Measurements from ENCODE around the gene INCA1. TPM values are rescaled to one million over a fixed set of nuclear protein-coding genes. Genes with fewer than 3 reads are reported as not detected.

INCA1 gene, protein sequence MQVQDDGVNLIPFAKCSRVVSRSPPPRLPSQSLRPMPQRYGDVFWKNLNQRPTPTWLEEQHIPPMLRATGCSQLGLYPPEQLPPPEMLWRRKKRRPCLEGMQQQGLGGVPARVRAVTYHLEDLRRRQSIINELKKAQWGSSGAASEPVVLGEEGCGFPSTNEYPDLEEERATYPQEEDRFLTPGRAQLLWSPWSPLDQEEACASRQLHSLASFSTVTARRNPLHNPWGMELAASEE
- total RNA-seq: 10 to 100 TPM; 32.6 to 53.0 TPM
- polyA plus RNA-seq (ENCODE audit: insufficient read depth, low read depth, low replicate concordance): 64.4 TPM
- long read RNA-seq, donor 1, partial matches to known transcripts: 108 of 108 reads
- long read RNA-seq, donor 1, other reads (novel, unspliced or antisense): 0 of 108 reads
- long read RNA-seq, donor 2: 0 reads

DNA sequence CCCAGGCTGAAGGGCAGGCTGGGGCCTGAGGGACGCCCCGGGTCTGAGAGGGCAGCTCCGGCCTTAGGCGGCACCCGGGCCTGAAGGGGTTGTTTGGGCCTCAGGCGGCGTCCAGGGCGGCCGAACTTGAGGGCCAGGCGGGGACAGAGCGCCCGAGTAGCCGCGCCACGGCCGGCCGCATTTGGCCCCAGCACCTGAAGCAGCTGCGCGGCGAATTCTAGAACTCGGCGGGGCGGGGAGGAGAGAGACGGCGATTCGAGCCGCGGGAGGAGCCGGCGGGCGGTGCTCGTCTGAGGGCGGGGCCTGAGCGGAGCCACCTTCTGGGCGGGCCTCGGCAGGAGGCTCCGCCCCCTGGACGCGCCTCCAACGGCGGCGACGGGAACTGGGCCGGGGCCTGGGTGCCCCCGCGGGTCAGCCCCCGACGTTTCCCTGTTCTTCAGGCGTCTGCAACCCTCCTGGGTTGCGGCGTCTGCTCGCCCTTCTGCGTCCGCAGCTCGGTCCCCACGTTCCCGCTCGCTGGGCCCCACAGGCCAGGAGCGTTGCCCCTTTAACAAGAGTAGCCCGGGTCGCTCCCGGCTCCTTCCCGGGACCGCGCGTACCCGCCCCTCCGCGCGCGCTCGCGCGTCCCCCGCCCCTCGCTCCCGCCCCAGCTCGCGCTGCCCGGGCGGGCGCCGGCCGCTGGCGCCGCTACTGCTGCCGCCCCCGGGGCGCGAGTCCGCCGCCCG, at the start of gene INCA1, which contains the start of gene KIF1C:
Gene INCA1, minus strand, starts transcription at position 221 of the 725 bp plus-strand sequence. CDS start 3,085 bp downstream, outside the sequence.
Gene KIF1C, plus strand, starts transcription at position 649 of the 725 bp plus-strand sequence. CDS start 2,297 bp downstream, outside the sequence.
- intact Hi-C loops (cut with DNase I; ENCODE audit: low total_unique reads): no loop called here
- 0% methylated on average over 10 to 37 of the region's 93 CpGs for WGBS, 2 donors

DNA sequence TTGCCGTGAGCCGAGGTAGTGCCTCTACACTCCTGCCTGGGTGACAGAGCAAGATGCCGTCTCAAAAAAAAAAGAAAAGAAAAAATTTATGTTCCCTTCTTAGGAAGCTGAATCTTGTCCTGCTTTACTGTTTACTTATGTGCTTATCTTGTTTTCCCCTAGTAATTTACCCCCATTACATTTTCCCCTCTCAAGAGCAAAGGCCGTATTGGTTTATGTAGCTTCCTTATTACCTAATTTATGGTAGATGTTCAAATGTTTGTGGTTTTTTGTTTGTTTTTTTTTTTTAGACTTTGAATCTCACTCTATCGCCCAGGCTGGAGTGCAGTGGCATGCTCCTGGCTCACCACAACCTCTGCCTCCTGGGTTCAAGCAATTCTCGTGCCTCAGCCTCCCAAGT, 48.2 kb upstream of the INCA1 start:
- no peak for DNase-seq
- intact Hi-C loops (cut with DNase I; ENCODE audit: low total_unique reads): no loop called here
- no peaks in the 10 kb centered on the region for H3K4me1 ChIP-seq
- 89 to 92% methylated on average over 6 of the region's 6 CpGs for WGBS, 2 donors
- no peak overlapping the region for H3K4me3 ChIP-seq
- no peaks in the 10 kb centered on the region for H3K36me3 ChIP-seq (ENCODE audit: low read depth, missing control alignments)
- TF ChIP-seq, protein P1, sequence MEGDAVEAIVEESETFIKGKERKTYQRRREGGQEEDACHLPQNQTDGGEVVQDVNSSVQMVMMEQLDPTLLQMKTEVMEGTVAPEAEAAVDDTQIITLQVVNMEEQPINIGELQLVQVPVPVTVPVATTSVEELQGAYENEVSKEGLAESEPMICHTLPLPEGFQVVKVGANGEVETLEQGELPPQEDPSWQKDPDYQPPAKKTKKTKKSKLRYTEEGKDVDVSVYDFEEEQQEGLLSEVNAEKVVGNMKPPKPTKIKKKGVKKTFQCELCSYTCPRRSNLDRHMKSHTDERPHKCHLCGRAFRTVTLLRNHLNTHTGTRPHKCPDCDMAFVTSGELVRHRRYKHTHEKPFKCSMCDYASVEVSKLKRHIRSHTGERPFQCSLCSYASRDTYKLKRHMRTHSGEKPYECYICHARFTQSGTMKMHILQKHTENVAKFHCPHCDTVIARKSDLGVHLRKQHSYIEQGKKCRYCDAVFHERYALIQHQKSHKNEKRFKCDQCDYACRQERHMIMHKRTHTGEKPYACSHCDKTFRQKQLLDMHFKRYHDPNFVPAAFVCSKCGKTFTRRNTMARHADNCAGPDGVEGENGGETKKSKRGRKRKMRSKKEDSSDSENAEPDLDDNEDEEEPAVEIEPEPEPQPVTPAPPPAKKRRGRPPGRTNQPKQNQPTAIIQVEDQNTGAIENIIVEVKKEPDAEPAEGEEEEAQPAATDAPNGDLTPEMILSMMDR (IDR thresholded peaks at IDR 0.05): no peak
- TF ChIP-seq POLR2A (IDR thresholded peaks at IDR 0.05): no peak
- no peaks in the 10 kb centered on the region for H3K27me3 ChIP-seq
- no peaks in the 10 kb centered on the region for H3K9me3 ChIP-seq
- H3K27ac ChIP-seq: no peak overlapping the region

More for the DNA sequence above, at the start of gene INCA1, which contains the start of gene KIF1C:
- H3K4me1 ChIP-seq: peaks cover 20% of the 10 kb centered on the region
- no peaks in the 10 kb centered on the region for H3K27me3 ChIP-seq
- peak; percentile 94 for DNase-seq
- H3K27ac ChIP-seq: peak within 1 kb of the TSS; percentile 80 to 92
- no peaks in the 10 kb centered on the region for H3K36me3 ChIP-seq (ENCODE audit: low read depth, missing control alignments)
- peak within 1 kb of the TSS; percentile 85 to 89 for H3K4me3 ChIP-seq
- peak; percentile 58 for TF ChIP-seq POLR2A (IDR thresholded peaks at IDR 0.05)
- TF ChIP-seq, protein P1 (IDR thresholded peaks at IDR 0.05): peak in 1 of 3 experiments; percentile 21
- no peaks in the 10 kb centered on the region for H3K9me3 ChIP-seq

DNA sequence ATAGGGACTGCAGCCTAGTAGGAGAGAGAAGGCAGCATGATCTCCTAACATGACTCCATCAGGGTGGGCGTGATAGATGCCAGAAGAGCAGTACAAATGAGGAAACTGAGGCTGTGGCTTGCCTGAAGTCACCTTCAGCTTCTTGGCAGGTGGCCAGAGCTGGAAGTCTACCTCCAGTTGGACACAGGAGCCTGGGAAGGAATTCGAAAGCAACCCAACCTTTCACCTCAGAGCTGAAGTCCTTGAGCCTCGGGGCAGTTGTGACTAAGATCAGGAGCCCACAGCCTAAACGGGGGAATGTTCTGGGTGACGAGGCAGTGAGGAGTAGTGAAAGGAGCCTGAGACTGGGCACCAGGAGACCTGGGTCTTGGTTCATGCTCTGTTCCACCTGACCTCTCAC, 47.3 kb upstream of the INCA1 start:
- no peak for TF ChIP-seq POLR2A (IDR thresholded peaks at IDR 0.05)
- TF ChIP-seq, protein P1 (IDR thresholded peaks at IDR 0.05): no peak
- no peak overlapping the region for H3K27ac ChIP-seq
- intact Hi-C loops (cut with DNase I; ENCODE audit: low total_unique reads): no loop called here
- H3K9me3 ChIP-seq: no peaks in the 10 kb centered on the region
- WGBS, 2 donors: 92 to 99% methylated on average over 5 of the region's 5 CpGs
- H3K4me3 ChIP-seq: no peak overlapping the region
- no peaks in the 10 kb centered on the region for H3K36me3 ChIP-seq (ENCODE audit: low read depth, missing control alignments)
- no peaks in the 10 kb centered on the region for H3K27me3 ChIP-seq
- H3K4me1 ChIP-seq: no peaks in the 10 kb centered on the region
- no peak for DNase-seq

DNA sequence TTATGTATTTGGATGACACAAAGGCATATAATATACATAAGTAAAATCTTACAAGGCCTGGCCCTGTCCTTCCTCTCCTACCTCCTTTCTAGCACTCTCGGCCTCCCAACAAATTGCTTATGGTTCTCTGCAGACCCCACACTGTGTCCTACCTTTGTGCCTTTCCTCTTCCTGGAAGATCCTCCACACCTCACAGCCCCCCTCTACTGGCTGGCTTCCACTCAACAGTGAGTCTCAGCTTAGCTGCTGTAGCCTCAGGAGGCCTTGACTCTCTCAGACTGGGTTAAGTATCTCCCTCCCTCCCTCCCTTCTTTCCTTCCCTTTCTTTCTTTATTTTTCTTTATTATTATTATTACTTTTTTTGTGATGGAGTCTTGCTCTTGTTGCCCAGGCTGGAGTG, 46.2 kb upstream of the INCA1 start:
- Histone ChIP-seq H3K36me3 (ENCODE audit: low read depth, missing control alignments) (no peaks in the 10 kb centered on the region), H3K4me3 (no peak overlapping the region), H3K4me1 (no peaks in the 10 kb centered on the region), H3K9me3 (no peaks in the 10 kb centered on the region), H3K27me3 (no peaks in the 10 kb centered on the region), H3K27ac (no peak overlapping the region)
- WGBS, 2 donors: 88 to 100% methylated on average over 1 of the region's 1 CpG
- TF ChIP-seq POLR2A (IDR thresholded peaks at IDR 0.05): no peak
- TF ChIP-seq, protein P1 (IDR thresholded peaks at IDR 0.05): no peak
- intact Hi-C loops (cut with DNase I; ENCODE audit: low total_unique reads): no loop called here
- DNase-seq: no peak

Data from testis (tissue), 5 donors.